Loucy (cell line): ENCODE data around the gene PHACTR1.

Source experiments
- H2AFZ ChIP-seq: fragments of 200-600 bp; sonication (generic); 2 replicates; pipeline ENCODE4 v1.6.0; 2016; ENCODE audit warnings: antibody characterized with exemption, mild to moderate bottlenecking, low read length, moderate library complexity
- H3F3A ChIP-seq: fragments of 200-600 bp; 2 replicates; pipeline ENCODE4 v1.6.0; 2016; ENCODE audit warnings: antibody characterized with exemption, low read depth, mild to moderate bottlenecking
- H3K27me3 ChIP-seq: fragments of 200-600 bp; sonication (generic); 2 replicates; pipeline ENCODE4 v1.6.1; 2014; ENCODE audit warnings: low read length, mild to moderate bottlenecking; ENCODE audit not compliant: insufficient read depth, poor library complexity, severe bottlenecking
- H3K36me3 ChIP-seq: fragments of 200-600 bp; sonication (generic); 2 replicates; pipeline ENCODE4 v1.6.1; 2016; ENCODE audit warnings: low read length; ENCODE audit not compliant: insufficient read depth
- H3K4me1 ChIP-seq: fragments of 200-600 bp; sonication (generic); 2 replicates; pipeline ENCODE4 v1.5.1; 2014; ENCODE audit warnings: low read length, mild to moderate bottlenecking; ENCODE audit not compliant: insufficient read depth, poor library complexity, severe bottlenecking
- H3K4me2 ChIP-seq: fragments of 200-600 bp; sonication (generic); 2 replicates; pipeline ENCODE4 v1.6.0; 2014; ENCODE audit warnings: antibody characterized with exemption, low read length, low read depth, mild to moderate bottlenecking; ENCODE audit not compliant: poor library complexity, severe bottlenecking
- H3K4me3 ChIP-seq: fragments of 200-600 bp; sonication (generic); 2 replicates; pipeline ENCODE4 v1.5.1; 2014; ENCODE audit warnings: low read length, mild to moderate bottlenecking, mixed read lengths; ENCODE audit not compliant: poor library complexity, severe bottlenecking
- H3K79me2 ChIP-seq: fragments of 200-600 bp; sonication (generic); 2 replicates; pipeline ENCODE4 v1.6.1; 2014; ENCODE audit warnings: low read length; ENCODE audit not compliant: insufficient read depth
- H3K9ac ChIP-seq: fragments of 200-600 bp; sonication (generic); 2 replicates; pipeline ENCODE4 v1.6.0; 2014; ENCODE audit warnings: mild to moderate bottlenecking, low read depth, low read length, moderate library complexity; ENCODE audit not compliant: poor library complexity, severe bottlenecking
- H3K9me2 ChIP-seq: fragments of 200-600 bp; sonication (generic); replicated peaks from 2 replicates; pipeline ENCODE4 v1.6.1; 2016; ENCODE audit warnings: low read depth, low read length, mixed read lengths
- H3K9me3 ChIP-seq: fragments of 200-600 bp; sonication (generic); 2 replicates; pipeline ENCODE4 v1.6.1; 2014; ENCODE audit warnings: mild to moderate bottlenecking, antibody characterized with exemption, low read length, low read depth; ENCODE audit not compliant: insufficient read depth
- H4K20me1 ChIP-seq: fragments of 200-600 bp; sonication (generic); 2 replicates; pipeline ENCODE4 v1.6.0; 2014; ENCODE audit warnings: antibody characterized with exemption, low read length, mild to moderate bottlenecking; ENCODE audit not compliant: insufficient read depth, poor library complexity, severe bottlenecking
- EZH2phosphoT487 ChIP-seq: fragments of 200-600 bp; IDR thresholded peaks from 2 replicates; pipeline ENCODE4 v1.6.1; 2018; ENCODE audit warnings: antibody characterized with exemption, mild to moderate bottlenecking, moderate library complexity, borderline replicate concordance
- TF ChIP-seq, protein P1 (sequence below): fragments of 200-600 bp; sonication (generic); conservative IDR thresholded peaks from 2 replicates; pipeline ENCODE4 v1.5.1; 2014; ENCODE audit warnings: mild to moderate bottlenecking, antibody characterized with exemption, low read length

The PHACTR1 gene

GRCh38 chr6:13248994-13249393 is 532.4 kb downstream of the PHACTR1 start:
- Histone ChIP-seq H3K79me2 (no peaks in the 10 kb centered on the region), H3K27me3 (peaks cover 14% of the 10 kb centered on the region), H3K9me3 (no peaks in the 10 kb centered on the region), H3K9me2 (no peaks in the 10 kb centered on the region), H3K4me1 (no peaks in the 10 kb centered on the region), H3K4me2 (no peak overlapping the region), H3F3A (no peaks in the 10 kb centered on the region), H2AFZ (no peak overlapping the region), H3K9ac (no peak overlapping the region), H3K4me3 (no peak overlapping the region), H4K20me1 (no peaks in the 10 kb centered on the region), H3K36me3 (no peaks in the 10 kb centered on the region)
- no peak for TF ChIP-seq EZH2phosphoT487
- TF ChIP-seq, protein P1, sequence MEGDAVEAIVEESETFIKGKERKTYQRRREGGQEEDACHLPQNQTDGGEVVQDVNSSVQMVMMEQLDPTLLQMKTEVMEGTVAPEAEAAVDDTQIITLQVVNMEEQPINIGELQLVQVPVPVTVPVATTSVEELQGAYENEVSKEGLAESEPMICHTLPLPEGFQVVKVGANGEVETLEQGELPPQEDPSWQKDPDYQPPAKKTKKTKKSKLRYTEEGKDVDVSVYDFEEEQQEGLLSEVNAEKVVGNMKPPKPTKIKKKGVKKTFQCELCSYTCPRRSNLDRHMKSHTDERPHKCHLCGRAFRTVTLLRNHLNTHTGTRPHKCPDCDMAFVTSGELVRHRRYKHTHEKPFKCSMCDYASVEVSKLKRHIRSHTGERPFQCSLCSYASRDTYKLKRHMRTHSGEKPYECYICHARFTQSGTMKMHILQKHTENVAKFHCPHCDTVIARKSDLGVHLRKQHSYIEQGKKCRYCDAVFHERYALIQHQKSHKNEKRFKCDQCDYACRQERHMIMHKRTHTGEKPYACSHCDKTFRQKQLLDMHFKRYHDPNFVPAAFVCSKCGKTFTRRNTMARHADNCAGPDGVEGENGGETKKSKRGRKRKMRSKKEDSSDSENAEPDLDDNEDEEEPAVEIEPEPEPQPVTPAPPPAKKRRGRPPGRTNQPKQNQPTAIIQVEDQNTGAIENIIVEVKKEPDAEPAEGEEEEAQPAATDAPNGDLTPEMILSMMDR = no peak

- no peak overlapping the region for H3K4me2 ChIP-seq
- H4K20me1 ChIP-seq = no peaks in the 10 kb centered on the region
- no peaks in the 10 kb centered on the region for H3K36me3 ChIP-seq
- H3K4me1 ChIP-seq = no peaks in the 10 kb centered on the region
- no peak overlapping the region for H3K9ac ChIP-seq
- H3K9me2 ChIP-seq = no peaks in the 10 kb centered on the region
- no peaks in the 10 kb centered on the region for H3K9me3 ChIP-seq
- H3K4me3 ChIP-seq = no peak overlapping the region
- no peak overlapping the region for H2AFZ ChIP-seq
- peaks cover 14% of the 10 kb centered on the region for H3K27me3 ChIP-seq
- TF ChIP-seq EZH2phosphoT487 = no peak
- TF ChIP-seq, protein P1 = no peak
- H3F3A ChIP-seq = no peaks in the 10 kb centered on the region
- H3K79me2 ChIP-seq = no peaks in the 10 kb centered on the region
These were observed 533.2 kb downstream of the PHACTR1 start for GRCh38 chr6:13249817-13250216.

DNA sequence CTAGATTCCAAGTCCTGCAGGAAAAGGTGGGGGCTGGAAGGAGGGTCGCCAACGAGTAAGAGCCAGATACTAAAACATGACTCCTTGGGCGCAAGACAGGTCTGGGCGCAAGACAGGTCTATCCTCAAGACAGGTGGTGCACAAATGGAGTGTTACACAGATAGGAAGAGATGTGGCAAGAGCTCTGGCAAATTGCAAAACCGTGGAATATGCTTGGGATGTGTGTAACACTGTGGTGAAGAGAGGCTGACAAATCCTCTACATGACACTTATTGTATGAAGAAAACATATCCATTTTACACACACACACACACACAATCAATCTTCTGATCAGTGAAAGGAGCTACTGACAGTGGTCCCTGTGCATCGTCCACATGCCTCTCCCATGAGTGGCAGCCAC is 534.1 kb downstream of the PHACTR1 start:
- no peak for TF ChIP-seq EZH2phosphoT487
- TF ChIP-seq, protein P1 = no peak
- Histone ChIP-seq H3K9me2 (no peaks in the 10 kb centered on the region), H3F3A (no peaks in the 10 kb centered on the region), H4K20me1 (no peaks in the 10 kb centered on the region), H2AFZ (no peak overlapping the region), H3K4me1 (no peaks in the 10 kb centered on the region), H3K9ac (no peak overlapping the region), H3K36me3 (no peaks in the 10 kb centered on the region), H3K4me3 (no peak overlapping the region), H3K79me2 (no peaks in the 10 kb centered on the region), H3K9me3 (no peaks in the 10 kb centered on the region), H3K4me2 (no peak overlapping the region), H3K27me3 (peaks cover 13% of the 10 kb centered on the region)
